BLaER1 (cell line): Measurements from ENCODE around the gene ARCN1.

Source experiments
- H3K27ac ChIP-seq: shearing (Covaris generic); formaldehyde crosslinking; 2 replicates; pipeline ENCODE4 v1.8.1; 2022
- H3K27me3 ChIP-seq: shearing (Covaris generic); formaldehyde crosslinking; 2 replicates; pipeline ENCODE4 v1.8.1; 2022
- H3K36me3 ChIP-seq: shearing (Covaris generic); formaldehyde crosslinking; 2 replicates; pipeline ENCODE4 v1.8.1; 2022
- H3K4me1 ChIP-seq: shearing (Covaris generic); formaldehyde crosslinking; 2 replicates; pipeline ENCODE4 v1.8.1; 2022
- H3K4me2 ChIP-seq: shearing (Covaris generic); formaldehyde crosslinking; 2 replicates; pipeline ENCODE4 v1.8.1; 2022
- H3K4me3 ChIP-seq: shearing (Covaris generic); formaldehyde crosslinking; 2 replicates; pipeline ENCODE4 v1.8.1; 2022
- H3K9ac ChIP-seq: shearing (Covaris generic); formaldehyde crosslinking; 2 replicates; pipeline ENCODE4 v1.8.1; 2022
- H3K9me3 ChIP-seq: shearing (Covaris generic); formaldehyde crosslinking; 2 replicates; pipeline ENCODE4 v1.8.1; 2022
- H4K20me1 ChIP-seq: shearing (Covaris generic); formaldehyde crosslinking; 2 replicates; pipeline ENCODE4 v1.8.1; 2022
- Cebpa-rat ChIP-seq: shearing (Covaris generic); IDR thresholded peaks from 2 replicates; pipeline ENCODE4 v1.8.1; 2022

Gene ARCN1

DNA sequence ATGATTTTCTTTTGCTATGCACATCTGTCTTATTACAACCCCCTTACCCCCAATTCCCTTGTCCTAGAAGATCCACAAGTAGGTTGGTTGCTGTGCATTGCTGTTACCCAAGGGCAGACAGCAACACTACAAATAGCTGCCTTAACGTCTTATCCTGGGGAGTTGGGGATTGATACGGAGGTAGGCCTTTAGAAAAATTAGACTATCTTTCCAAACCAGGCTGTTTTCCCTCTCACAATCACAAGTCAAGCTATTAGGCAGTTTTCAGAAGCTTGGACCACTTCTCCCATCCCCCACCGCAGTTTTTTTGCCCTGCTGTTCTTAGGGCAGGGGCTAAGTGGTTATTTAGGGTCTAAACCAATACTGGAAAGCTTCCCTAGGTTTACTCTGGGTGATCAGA lies 32.4 kb downstream of the ARCN1 start:
- Histone ChIP-seq H3K4me3 (no peak overlapping the region), H3K4me1 (peaks cover 35% of the 10 kb centered on the region), H3K9me3 (no peaks in the 10 kb centered on the region), H3K36me3 (peaks cover 37% of the 10 kb centered on the region), H4K20me1 (peaks cover 54% of the 10 kb centered on the region), H3K9ac (no peak overlapping the region), H3K27ac (no peak overlapping the region), H3K27me3 (peaks cover 44% of the 10 kb centered on the region), H3K4me2 (no peak overlapping the region)
- TF ChIP-seq Cebpa-rat = no peak

DNA sequence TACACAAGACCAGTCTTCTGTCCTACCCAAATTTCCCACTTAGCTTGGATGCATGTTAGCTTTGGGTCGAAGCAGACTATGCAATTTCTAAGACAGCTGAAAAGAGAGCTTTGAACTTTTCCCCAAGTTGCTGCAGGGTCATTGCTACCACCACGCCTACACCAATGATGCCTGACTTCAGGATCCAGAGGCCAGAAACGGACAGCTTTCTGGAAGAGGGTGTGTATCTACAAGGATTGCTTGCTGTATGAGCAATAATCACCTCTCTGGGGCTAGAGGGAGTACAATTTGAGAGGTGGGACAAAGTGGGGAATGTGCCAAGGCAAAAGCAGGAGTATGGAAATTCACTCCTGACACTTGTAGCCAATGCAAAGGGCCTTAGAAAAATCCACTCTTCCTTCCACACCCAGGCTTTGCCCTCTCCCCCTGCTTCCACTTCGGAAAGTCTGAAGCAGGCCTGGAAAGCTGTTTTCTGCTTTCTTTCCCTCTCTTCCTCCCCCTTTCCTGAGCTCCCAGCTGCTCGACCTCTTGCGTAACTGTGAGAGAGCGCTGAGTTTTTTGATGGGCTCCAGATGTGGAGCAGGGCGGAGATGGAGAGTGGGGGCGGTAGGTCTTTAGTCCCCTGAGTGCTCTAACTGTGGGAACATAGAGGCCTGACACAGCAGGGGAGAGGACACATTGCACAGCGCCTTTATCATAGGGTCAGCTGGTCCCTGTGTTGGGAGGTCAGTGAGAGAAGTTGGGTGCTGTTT lies 33.1 kb downstream of the ARCN1 start:
- H4K20me1 ChIP-seq = peaks cover 55% of the 10 kb centered on the region
- H3K4me1 ChIP-seq = peaks cover 42% of the 10 kb centered on the region
- peaks cover 30% of the 10 kb centered on the region for H3K36me3 ChIP-seq
- no peak overlapping the region for H3K4me3 ChIP-seq
- no peak overlapping the region for H3K27ac ChIP-seq
- no peaks in the 10 kb centered on the region for H3K9me3 ChIP-seq
- no peak overlapping the region for H3K9ac ChIP-seq
- H3K4me2 ChIP-seq = peak overlapping the region; percentile 46
- H3K27me3 ChIP-seq = peaks cover 51% of the 10 kb centered on the region
- peak; percentile 90 for TF ChIP-seq Cebpa-rat

- H4K20me1 ChIP-seq = peaks cover 58% of the 10 kb centered on the region
- no peak overlapping the region for H3K4me2 ChIP-seq
- H3K9ac ChIP-seq = no peak overlapping the region
- no peaks in the 10 kb centered on the region for H3K9me3 ChIP-seq
- peaks cover 62% of the 10 kb centered on the region for H3K27me3 ChIP-seq
- no peak overlapping the region for H3K4me3 ChIP-seq
- no peak overlapping the region for H3K27ac ChIP-seq
- peaks cover 20% of the 10 kb centered on the region for H3K36me3 ChIP-seq
- peaks cover 52% of the 10 kb centered on the region for H3K4me1 ChIP-seq
- TF ChIP-seq Cebpa-rat = no peak
These were observed 34.1 kb downstream of the ARCN1 start for GRCh38 chr11:118606157-118606843.

DNA sequence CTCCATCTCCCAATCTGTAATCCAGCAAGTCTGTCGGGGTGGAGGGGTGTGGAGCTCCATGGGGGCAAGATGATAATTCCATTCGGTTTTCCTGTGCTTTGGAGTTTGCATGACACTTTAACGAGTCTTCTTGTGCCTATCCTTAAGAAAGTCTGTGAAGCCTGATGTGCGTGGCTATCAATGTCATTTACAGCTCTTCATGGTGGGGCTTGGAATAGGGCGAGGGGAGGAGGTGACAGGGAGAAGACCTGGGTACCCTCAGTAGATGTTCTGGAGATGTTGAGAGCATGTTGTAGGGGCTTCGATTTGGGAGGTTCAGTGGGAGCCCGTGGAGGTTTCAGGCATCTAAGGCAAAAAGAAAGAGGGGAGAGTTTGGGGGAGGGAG lies 34.6 kb downstream of the ARCN1 start:
- no peaks in the 10 kb centered on the region for H3K9me3 ChIP-seq
- H3K27me3 ChIP-seq = peaks cover 67% of the 10 kb centered on the region
- no peak overlapping the region for H3K27ac ChIP-seq
- H3K4me2 ChIP-seq = no peak overlapping the region
- peaks cover 52% of the 10 kb centered on the region for H3K4me1 ChIP-seq
- H4K20me1 ChIP-seq = peaks cover 53% of the 10 kb centered on the region
- no peak overlapping the region for H3K9ac ChIP-seq
- no peak for TF ChIP-seq Cebpa-rat
- peaks cover 15% of the 10 kb centered on the region for H3K36me3 ChIP-seq
- H3K4me3 ChIP-seq = no peak overlapping the region

DNA sequence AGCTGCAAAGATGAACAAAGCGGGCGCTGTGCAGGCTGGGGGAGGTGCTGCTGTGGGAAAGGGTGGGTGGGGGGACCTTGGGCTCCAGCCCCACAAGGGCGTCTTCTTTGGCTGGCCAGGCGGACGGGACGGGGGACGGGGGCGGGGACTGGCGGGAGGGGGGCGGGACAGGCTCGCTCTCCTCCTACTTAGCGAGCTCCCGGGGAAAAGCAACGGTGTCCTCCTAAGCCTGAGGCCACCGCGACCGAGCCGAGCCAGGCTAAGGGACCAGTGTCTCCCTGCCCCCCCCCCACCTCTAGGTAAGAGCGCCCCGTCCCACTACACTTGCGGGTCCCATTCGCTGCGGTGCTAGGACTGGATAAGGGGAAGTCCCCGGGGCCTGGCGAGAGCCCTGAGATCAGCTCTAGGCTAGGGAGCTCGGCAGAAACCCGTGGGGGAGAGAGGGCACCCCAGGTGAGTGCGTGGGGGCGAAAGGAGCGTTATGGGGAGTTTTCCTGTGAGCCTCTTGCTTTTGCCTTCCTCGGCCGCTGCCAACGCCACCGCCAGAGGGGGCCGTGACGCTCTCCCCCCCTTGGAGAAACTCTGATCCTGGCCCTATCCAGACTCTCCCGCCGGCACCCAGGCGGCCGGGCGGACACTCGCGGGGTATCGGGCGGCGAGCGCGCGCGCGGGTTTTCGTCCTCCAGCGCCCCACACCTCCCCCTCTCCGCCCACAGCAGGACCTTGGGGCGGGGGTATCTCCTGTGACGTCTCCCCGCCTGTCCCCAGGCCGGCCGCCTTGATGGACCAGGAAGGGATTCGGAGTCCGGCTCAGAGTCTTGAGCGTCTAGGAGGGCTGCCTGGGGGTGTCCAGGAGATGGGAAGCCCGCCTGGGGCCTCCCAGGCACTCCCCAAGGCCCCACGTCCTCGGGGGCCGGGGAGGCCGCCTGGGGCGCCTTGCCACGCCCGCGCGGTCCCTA lies 35.5 kb downstream of the ARCN1 start, which contains the start of gene PHLDB1:
Gene PHLDB1, plus strand, starts transcription at position 215 of the 959 bp plus-strand sequence. CDS start 6,222 bp downstream, outside the sequence.
- peak within 1 kb of the TSS; percentile 67 for H3K4me3 ChIP-seq
- H3K4me1 ChIP-seq = peaks cover 57% of the 10 kb centered on the region
- H3K9ac ChIP-seq = no peak within 1 kb of the TSS; the same call in 1 of the 2 replicates
- no peak within 1 kb of the TSS for H3K27ac ChIP-seq
- TF ChIP-seq Cebpa-rat = no peak
- H4K20me1 ChIP-seq = peaks cover 45% of the 10 kb centered on the region
- peaks cover 75% of the 10 kb centered on the region for H3K27me3 ChIP-seq
- H3K9me3 ChIP-seq = no peaks in the 10 kb centered on the region
- peak within 1 kb of the TSS; percentile 95 for H3K4me2 ChIP-seq
- peaks cover 8% of the 10 kb centered on the region; the same call in 1 of the 2 replicates for H3K36me3 ChIP-seq

GRCh38 chr11:118608360-118609227 lies 36.4 kb downstream of the ARCN1 start:
- Histone ChIP-seq H3K9ac (no peak overlapping the region; the same call in 1 of the 2 replicates), H3K4me3 (peak overlapping the region; percentile 67), H3K27me3 (peaks cover 84% of the 10 kb centered on the region), H3K36me3 (no peaks in the 10 kb centered on the region), H3K9me3 (no peaks in the 10 kb centered on the region), H3K4me2 (peak overlapping the region; percentile 95), H3K4me1 (peaks cover 58% of the 10 kb centered on the region), H3K27ac (no peak overlapping the region), H4K20me1 (peaks cover 40% of the 10 kb centered on the region)
- no peak for TF ChIP-seq Cebpa-rat

- Histone ChIP-seq H3K4me1 (peaks cover 58% of the 10 kb centered on the region), H4K20me1 (peaks cover 40% of the 10 kb centered on the region), H3K9me3 (no peaks in the 10 kb centered on the region), H3K27ac (no peak overlapping the region), H3K4me2 (peak overlapping the region; percentile 81), H3K36me3 (no peaks in the 10 kb centered on the region), H3K4me3 (peak overlapping the region; percentile 60), H3K27me3 (peaks cover 95% of the 10 kb centered on the region), H3K9ac (no peak overlapping the region)
- no peak for TF ChIP-seq Cebpa-rat
These were observed 37.4 kb downstream of the ARCN1 start for GRCh38 chr11:118609380-118610224.

DNA sequence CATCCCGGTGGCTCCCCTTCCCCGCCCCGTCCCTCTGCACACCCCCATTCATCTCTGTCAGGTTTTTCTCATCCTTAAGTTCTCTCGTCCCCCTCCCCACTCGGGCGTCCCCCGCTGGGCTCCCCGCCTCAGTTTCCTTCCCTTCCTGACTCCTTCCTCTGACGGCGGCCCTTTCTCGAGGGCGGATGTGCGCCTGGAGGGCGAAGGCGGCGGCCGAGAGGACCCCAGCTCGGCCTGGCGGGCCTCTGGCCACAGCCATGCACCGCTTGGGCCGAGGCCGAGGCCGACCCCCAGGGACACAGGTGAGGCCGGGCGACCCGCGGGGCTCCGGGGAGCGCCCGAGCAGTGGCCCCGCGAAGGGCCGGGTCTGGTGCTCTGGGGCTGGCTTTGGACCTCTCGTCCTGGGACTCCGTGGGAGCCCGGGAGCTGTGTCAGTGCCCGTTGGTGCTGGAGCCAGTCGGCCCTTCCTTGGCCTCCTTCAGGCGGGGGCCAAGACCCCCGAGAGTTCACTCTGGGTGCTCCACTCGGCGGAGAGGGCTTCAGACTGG lies 38.1 kb downstream of the ARCN1 start:
- TF ChIP-seq Cebpa-rat = no peak
- no peaks in the 10 kb centered on the region for H3K9me3 ChIP-seq
- peak overlapping the region; percentile 60 for H3K4me3 ChIP-seq
- H3K27ac ChIP-seq = no peak overlapping the region
- H3K9ac ChIP-seq = no peak overlapping the region
- peaks cover 40% of the 10 kb centered on the region for H4K20me1 ChIP-seq
- H3K27me3 ChIP-seq = peaks cover 92% of the 10 kb centered on the region
- peak overlapping the region; percentile 81 for H3K4me2 ChIP-seq
- peaks cover 53% of the 10 kb centered on the region for H3K4me1 ChIP-seq
- no peaks in the 10 kb centered on the region for H3K36me3 ChIP-seq
